ENCODE data around the gene GOLGA6B. TPM values are rescaled to one million over a fixed set of nuclear protein-coding genes. Genes with fewer than 3 reads are reported as not detected.
"Not testable (repeated sequence)": the region's sequence is repeated elsewhere in the genome, so short reads cannot be mapped to it uniquely, and the experiment has no call there.

GOLGA6B gene
- total RNA-seq, 1 experiment from 2014 or later, result not detected

GRCh38 chr15:72663931-72664330 lies 9.4 kb downstream of the GOLGA6B start:
- not testable (repeated sequence) for DNase-seq (ENCODE audit: low spot score)

- not testable (repeated sequence) for DNase-seq (ENCODE audit: low spot score)
Measured at GRCh38 chr15:72665706-72666105, 11.2 kb downstream of the GOLGA6B start.

DNA sequence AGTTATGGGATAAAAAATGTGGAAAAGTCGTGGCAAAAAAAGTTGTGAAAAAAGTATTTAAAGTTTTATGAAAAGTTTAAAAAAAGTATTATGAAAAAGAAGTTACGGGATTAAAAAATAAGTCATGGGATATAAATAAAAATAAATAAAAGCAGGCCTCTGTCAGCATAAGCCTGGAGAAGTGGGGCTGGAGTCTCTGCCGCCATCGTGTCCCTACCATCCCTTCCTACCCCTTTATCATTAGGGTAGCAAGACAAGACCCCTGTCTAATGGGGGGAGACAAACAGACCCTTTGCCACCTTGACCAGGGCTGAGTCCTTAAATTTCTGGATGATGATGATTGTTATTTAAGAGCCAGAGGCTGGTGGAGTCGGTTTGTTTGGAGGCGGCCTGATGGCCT lies 15.3 kb downstream of the GOLGA6B start:
- DNase-seq (ENCODE audit: low spot score), result not testable (repeated sequence)

DNA sequence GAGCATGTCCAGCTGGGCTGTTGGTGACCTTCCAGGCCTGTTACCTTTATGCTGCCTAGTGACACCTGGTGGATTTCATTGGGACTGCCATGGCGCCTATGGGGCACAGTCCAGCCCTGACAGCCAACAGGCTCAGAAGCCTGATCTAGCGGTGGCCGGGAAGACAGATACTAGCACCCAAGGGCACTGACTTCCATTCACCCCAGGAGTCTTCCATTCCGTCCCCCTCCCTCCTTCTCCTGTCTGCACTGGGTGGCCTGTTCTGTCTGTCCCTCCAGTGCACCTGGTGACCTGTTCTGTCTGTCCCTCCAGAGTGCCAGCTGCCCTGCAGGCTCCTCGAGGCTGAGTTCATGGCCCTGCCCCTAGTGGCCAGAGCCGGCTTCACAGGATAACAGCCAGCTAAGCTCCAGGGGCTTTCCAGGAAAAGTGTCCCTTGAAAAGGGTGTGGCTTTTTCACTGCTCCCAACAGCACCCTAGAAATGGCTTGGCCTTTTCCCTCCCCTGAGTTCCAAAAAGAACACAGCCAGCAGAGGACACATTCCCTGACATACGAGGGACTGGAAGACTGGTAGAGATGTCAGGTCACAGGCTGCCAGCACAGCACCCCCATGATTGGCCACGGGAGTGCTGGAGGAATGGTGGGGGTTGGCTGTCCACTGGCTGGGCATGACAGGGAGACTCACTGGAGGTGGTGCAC lies 16.3 kb downstream of the GOLGA6B start:
- peak; percentile 60 for DNase-seq (ENCODE audit: low spot score)

- no peak for DNase-seq (ENCODE audit: low spot score)
Measured at GRCh38 chr15:72671525-72671924, 17.0 kb downstream of the GOLGA6B start.

DNA sequence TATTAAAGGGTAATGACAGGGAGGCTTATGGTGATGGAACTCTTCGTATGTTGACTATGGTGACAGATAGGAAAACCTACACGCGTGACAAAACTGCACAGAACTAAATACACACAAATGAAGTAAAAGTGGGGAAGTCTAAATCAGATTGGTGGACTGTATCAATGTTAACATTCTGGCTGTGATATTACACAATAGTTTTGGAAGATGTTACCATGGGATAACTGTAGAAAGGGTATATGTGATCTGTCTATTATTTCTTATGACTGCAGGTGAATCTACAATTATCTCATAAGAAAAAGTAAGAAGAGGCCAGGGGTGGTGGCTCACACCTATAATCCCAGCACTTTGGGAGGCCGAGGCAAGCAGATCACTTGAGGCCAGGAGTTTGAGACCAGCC lies 22.3 kb downstream of the GOLGA6B start:
- DNase-seq (ENCODE audit: low spot score), result no peak

DNA sequence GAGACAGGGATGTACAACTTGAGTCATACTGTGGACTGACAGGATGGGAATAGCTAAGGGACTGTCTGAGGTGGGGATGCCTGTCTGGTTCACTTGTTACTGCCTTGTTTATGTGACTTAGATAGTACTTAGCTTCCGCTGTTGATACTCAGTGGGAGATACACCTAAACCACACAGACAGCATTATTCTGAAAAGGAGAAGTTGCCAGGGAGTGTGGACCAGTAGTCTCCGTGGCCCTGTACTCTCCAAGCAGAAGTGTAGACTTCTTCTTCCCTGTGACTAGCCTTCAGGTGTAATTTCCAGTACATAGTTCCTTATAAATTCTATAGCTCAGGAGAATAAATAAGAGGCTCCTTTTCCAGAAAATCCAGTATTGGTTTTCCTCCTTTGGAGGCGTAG lies 26.4 kb downstream of the GOLGA6B start:
- DNase-seq (ENCODE audit: low spot score), result no peak

DNA sequence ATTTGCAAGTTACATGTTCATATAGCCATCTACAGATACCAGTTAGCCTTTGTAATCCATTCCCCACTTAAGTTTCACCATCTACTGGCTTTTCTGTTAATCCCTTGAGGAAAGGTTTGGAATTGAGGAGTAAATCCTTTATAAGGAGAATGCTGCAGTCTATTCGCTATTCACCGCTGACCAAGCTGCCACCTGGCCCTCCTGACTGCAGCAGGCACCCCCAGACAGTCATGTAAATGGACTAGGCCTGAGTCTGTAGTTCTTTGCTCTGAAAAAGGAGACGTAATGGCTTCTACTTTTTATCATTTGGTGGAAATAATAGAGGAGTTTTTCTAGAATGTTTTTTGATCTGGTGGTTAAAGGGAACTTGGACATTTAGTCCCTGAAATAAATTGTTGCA lies 28.3 kb downstream of the GOLGA6B start:
- no peak for DNase-seq (ENCODE audit: low spot score)

GRCh38 chr15:72685301-72685924 lies 30.9 kb downstream of the GOLGA6B start:
- no peak for DNase-seq (ENCODE audit: low spot score)

DNA sequence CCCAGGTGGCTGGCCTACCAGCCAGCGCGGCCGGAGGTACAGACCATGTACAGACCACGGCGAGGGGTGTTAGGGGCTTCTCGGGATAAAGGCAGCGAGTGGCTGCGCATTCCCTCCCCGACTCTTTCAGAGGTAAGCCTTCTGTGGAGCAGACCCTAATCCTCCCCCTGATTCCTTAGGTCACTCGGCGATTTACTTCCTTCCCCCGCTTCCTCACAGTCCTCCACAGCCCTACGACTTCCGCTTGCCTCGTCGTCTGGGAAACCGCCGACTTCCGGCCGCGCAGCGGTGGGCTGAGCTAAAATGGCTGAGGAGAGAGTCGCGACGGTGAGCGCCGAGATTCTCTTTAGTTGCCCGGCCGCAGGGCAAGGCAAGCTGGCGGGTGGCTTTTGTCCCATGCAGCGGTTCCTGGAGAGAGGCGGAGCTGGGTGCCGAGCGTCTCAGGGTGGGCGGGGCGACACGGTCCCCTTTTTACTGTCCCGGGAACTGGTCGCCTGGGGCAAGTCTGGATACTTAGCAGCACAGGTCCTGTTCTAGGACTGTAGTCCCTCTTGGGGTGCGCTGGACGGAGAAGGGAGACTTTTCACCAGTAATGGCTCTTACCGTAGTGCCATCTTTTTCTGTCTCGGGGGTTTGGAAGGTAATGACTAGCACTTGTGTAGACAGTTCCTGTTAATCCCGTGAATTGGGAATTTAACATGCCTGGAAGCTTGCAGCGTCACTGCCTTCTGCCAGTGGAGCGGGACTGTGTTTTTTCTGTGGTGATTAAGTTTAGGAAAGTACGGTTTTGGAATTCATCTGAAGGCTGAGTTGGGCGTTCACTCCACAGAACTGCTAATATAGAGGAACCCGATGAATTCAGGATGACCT lies 31.7 kb downstream of the GOLGA6B start, which contains the start of the genes BBS4 and HIGD2B:
Gene BBS4, plus strand, starts transcription at position 283 of the 870 bp plus-strand sequence. Its CDS starts 21 bp downstream, at position 304.
Gene HIGD2B, minus strand, starts transcription at position 258 of the 870 bp plus-strand sequence. CDS start 9,808 bp downstream, outside the sequence.
- DNase-seq (ENCODE audit: low spot score), result peak; percentile 91

GRCh38 chr15:72688697-72689096 lies 34.2 kb downstream of the GOLGA6B start:
- DNase-seq (ENCODE audit: low spot score), result no peak

- no peak for DNase-seq (ENCODE audit: low spot score)
Measured at GRCh38 chr15:72690938-72691337, 36.4 kb downstream of the GOLGA6B start.

DNA sequence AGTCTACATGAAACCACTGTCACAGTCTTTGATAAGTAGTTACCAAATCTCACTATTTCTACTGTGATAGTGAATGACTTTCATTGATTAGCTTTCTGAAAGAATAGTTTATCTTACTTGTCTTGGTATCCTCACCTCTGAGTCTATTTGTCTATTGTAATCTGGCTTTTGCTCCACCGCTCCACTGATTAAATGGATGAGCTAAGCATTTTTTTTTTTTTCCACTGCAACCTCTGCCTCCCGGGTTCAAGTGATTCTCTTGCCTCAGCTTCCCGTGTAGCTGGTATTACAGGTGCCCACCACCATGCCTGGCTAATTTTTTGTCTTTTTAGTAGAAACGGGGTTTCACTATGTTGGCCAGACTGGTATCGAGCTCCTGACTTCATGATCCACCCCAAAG lies 44.4 kb downstream of the GOLGA6B start:
- no peak for DNase-seq (ENCODE audit: low spot score)

- DNase-seq (ENCODE audit: low spot score), result no peak
Measured at GRCh38 chr15:72700076-72700475, 45.6 kb downstream of the GOLGA6B start.

DNA sequence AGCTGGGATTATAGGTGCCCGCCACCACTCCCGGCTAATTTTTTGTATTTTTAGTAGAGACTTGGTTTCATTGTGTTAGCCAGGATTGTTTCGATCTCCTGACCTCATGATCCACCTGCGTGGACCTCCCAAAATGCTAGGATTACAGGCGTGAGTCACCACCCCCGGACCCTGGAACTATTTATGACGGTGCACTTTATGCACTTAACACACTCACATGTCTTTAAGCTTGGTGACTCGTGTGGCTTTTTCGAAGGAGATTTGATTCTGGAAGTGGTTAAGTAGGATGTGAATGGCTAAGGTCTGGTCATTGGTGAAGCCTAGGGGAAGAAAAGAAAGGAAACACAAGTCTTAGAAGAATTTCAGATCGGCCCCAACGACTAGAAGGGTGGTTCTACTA lies 51.8 kb downstream of the GOLGA6B start:
- peak; percentile 33 for DNase-seq (ENCODE audit: low spot score)

- DNase-seq (ENCODE audit: low spot score), result not testable (repeated sequence)
Measured at GRCh38 chr15:72708551-72709303, 54.2 kb downstream of the GOLGA6B start.

Other genes with a start within 250 kb of the GOLGA6B start
- gene ARIH1, start 180.4 kb upstream of the GOLGA6B start, total RNA-seq (2014; rRNA removed; shearing (Covaris generic)), result 25.6 and 32.2 TPM in 2 replicates
- gene HIGD2B, start 31.5 kb downstream of the GOLGA6B start, total RNA-seq (2014; rRNA removed; shearing (Covaris generic)), result not detected in 2 replicates
- 24.8 and 49.8 TPM in 2 replicates for gene BBS4, start 31.5 kb downstream of the GOLGA6B start, total RNA-seq (2014; rRNA removed; shearing (Covaris generic))
- 100 and 104 TPM in 2 replicates for gene ADPGK, start 129.1 kb downstream of the GOLGA6B start, total RNA-seq (2014; rRNA removed; shearing (Covaris generic))

All from H4 (cell line).